Spleen (tissue), 11 donors: ENCODE measurements around the gene PITPNM1. TPM values are rescaled to one million over a fixed set of nuclear protein-coding genes. Genes with fewer than 3 reads are reported as not detected.

Experiments
- DNase-seq: peaks from one replicate; pipeline ENCODE4 v3.0.0-alpha.2; 2020
- H3K27ac ChIP-seq, 8 donors: fragments of 200-600 bp; sonication (generic) in 7 of 8; 1 replicate in 4 of 8; 2 replicates in 4 of 8; pipeline versions ENCODE4 v1.5.0 to v1.8.0; 2016 to 2021; ENCODE audit warnings: inconsistent platforms in 4 of 8, mild to moderate bottlenecking in 4 of 8, moderate library complexity in 1 of 8
- H3K27me3 ChIP-seq, 7 donors: fragments of 200-600 bp; sonication (generic) in 6 of 7; replicated peaks in 1 of 7; 1 replicate in 4 of 7; 2 replicates in 3 of 7; pipeline versions ENCODE4 v1.5.0 to v1.8.0; 2016 to 2021; ENCODE audit warnings: inconsistent platforms in 3 of 7, mild to moderate bottlenecking in 1 of 7
- H3K36me3 ChIP-seq, 6 donors: fragments of 200-600 bp; sonication (generic) in 5 of 6; 1 replicate in 4 of 6; 2 replicates in 2 of 6; pipeline versions ENCODE4 v1.5.0 to v1.8.0; 2016 to 2021; ENCODE audit warnings: inconsistent platforms in 2 of 6
- H3K4me1 ChIP-seq, 6 donors: fragments of 200-600 bp; sonication (generic) in 5 of 6; 1 replicate in 3 of 6; 2 replicates in 3 of 6; pipeline versions ENCODE4 v1.5.0 to v1.8.0; 2016 to 2021; ENCODE audit warnings: inconsistent platforms in 3 of 6
- H3K4me3 ChIP-seq, 8 donors: fragments of 200-600 bp; sonication (generic) in 7 of 8; 1 replicate in 4 of 8; 2 replicates in 4 of 8; pipeline versions ENCODE4 v1.5.0 to v1.8.0; 2016 to 2021; ENCODE audit warnings: inconsistent platforms in 4 of 8, mild to moderate bottlenecking in 4 of 8, moderate library complexity in 2 of 8
- H3K9me3 ChIP-seq, 8 donors: fragments of 200-600 bp; sonication (generic) in 7 of 8; 1 replicate in 4 of 8; 2 replicates in 4 of 8; pipeline versions ENCODE4 v1.5.0 to v1.8.0; 2016 to 2021; ENCODE audit warnings: inconsistent platforms in 4 of 8
- POLR2A ChIP-seq, 3 donors: fragments of 450-650 bp; IDR thresholded peaks; one replicate each; pipeline ENCODE4 v1.5.1; 2017; ENCODE audit warnings: antibody characterized with exemption in 3 of 3, mild to moderate bottlenecking in 1 of 3
- POLR2AphosphoS5 ChIP-seq, 3 donors: sonication (generic); formaldehyde crosslinking; IDR thresholded peaks; one replicate each; pipeline ENCODE4 v1.5.1; 2017; ENCODE audit warnings: antibody characterized with exemption in 3 of 3
- WGBS, 5 donors: extraction: QIAGEN DNeasy Blood & Tissue Kit in 3 of 5; methylation state at CpG; one replicate each; pipeline versions ENCODE4 v1.1.5 to v1.1.7; 2013 to 2018; 5-methylcytosine and 5-hydroxymethylcytosine counted together
- intact Hi-C: fragments of 100-400 bp; cut with DNase I; formaldehyde crosslinking; loops from one replicate; pipeline ENCODE4 v1.15.0; 2023; ENCODE audit warnings: low total_unique reads
- polyA plus RNA-seq, 3 donors: library from polyadenylated mRNA; stranded (reverse); fragments of 200-250 nt; gene quantifications; one replicate each; pipeline ENCODE4 v1.2.1, GENCODE V29; 2013
- total RNA-seq, 7 donors: library from RNA; depleted of rRNA in 3 of 7; stranded (reverse); fragments of >200 nt in 3 of 7; fragmentation: NEBNext Ultra II Directional in 4 of 7; extraction: Animal tissue kit (Norgen Biotek cat#: 25700) in 4 of 7; gene quantifications; one replicate each; pipeline versions ENCODE4 v1.1.0 to v1.2.1, GENCODE V29; 2016 to 2021
- TF ChIP-seq, protein P1 (sequence below), 11 experiments: fragments of 200-600 bp in 7 of 11; fragments of 450-650 bp in 4 of 11; sonication (generic) in 4 of 11; IDR thresholded peaks in 8 of 11; conservative IDR thresholded peaks in 3 of 11; 1 replicate in 7 of 11; 2 replicates in 4 of 11; pipeline versions ENCODE4 v1.4.0 to v1.8.0; 2016 to 2021; ENCODE audit warnings: antibody characterized with exemption in 11 of 11, inconsistent platforms in 4 of 11, mild to moderate bottlenecking in 1 of 11
- donor health status: healthy with polysubstance abuse.
- donor health status: DM: no; HTN: no; CAD: no; lungs with moderate emphysema.
- donor health status: DM: no; HTN: no; CAD: no.
- donor health status: Bipolar disorder and iron deficiency.
- donor health status: healthy.
- donor health status: DM: no; HTN: no; CAD: no.
- donor health status: DM: yes; HTN: yes; CAD: no.

Gene PITPNM1
- total and polyA plus RNA-seq, 10 donors: 17.8 to 86.9 (median 64.9) TPM

DNA sequence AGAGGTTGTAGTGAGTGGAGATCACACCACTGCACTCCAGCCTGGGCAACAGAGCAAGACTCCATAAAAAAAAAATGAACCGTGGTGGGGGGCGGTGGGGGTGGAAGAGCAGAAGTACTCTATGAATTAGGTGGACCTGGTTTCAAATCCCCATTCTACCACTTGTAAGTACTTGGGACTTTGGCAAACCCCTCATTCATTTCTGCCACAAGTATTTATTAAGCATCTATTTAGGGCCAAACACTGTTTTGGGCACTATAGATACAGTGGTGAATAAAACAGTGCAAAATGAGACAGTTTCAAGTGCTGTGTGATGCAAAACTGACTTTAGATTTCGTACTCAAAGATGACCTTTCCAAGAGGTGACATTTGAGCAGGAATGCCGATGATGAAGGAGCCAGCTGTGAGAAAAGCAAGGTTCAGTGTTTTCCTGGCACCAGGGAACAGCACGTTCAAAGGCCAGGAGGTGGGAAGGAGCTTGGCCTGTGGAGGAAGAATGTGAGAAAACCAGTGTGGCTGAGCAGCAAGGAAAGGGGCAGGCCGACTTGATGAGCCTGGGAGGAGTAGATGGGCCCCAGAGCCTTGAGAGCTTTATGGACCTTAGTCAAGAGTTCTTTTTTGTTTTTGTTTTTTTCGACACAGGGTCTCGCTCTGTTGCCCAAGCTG is 34.7 kb downstream of the PITPNM1 start:
- Histone ChIP-seq H3K27ac (no peak overlapping the region), H3K4me1 (peaks cover 12 to 48% (median 42%) of the 10 kb centered on the region in 6 donors), H3K27me3 (no peaks in the 10 kb centered on the region), H3K36me3 (peaks cover 0 to 11% (median 0%) of the 10 kb centered on the region in 6 donors), H3K4me3 (no peak overlapping the region), H3K9me3 (no peaks in the 10 kb centered on the region)
- DNase-seq: no peak
- TF ChIP-seq POLR2AphosphoS5 (IDR thresholded peaks at IDR 0.05) (no peak), POLR2A (IDR thresholded peaks at IDR 0.05) (no peak)
- TF ChIP-seq, protein P1, sequence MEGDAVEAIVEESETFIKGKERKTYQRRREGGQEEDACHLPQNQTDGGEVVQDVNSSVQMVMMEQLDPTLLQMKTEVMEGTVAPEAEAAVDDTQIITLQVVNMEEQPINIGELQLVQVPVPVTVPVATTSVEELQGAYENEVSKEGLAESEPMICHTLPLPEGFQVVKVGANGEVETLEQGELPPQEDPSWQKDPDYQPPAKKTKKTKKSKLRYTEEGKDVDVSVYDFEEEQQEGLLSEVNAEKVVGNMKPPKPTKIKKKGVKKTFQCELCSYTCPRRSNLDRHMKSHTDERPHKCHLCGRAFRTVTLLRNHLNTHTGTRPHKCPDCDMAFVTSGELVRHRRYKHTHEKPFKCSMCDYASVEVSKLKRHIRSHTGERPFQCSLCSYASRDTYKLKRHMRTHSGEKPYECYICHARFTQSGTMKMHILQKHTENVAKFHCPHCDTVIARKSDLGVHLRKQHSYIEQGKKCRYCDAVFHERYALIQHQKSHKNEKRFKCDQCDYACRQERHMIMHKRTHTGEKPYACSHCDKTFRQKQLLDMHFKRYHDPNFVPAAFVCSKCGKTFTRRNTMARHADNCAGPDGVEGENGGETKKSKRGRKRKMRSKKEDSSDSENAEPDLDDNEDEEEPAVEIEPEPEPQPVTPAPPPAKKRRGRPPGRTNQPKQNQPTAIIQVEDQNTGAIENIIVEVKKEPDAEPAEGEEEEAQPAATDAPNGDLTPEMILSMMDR (IDR thresholded peaks at IDR 0.05 in 8 of 11, conservative IDR thresholded peaks at IDR 0.05 in 3 of 11): no peak
- intact Hi-C loops: no loop called here
- WGBS, 5 donors: 76 to 86% (median 76%) methylated on average over 8 of the region's 8 CpGs

DNA sequence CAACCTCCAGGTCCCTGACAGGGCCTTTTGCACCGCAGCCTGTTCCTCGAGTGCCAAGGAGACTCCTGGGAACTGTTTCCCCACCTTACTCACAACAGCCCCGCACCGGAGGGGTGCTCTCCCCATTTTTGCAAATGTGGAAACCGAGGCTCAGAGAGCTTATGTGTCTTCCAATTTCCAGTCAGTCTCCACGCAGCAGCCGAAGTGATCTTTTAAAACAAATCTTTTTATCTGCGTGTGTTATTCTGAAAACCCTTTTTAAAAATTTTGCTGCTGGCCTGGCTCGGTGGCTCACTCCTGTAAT is 35.7 kb downstream of the PITPNM1 start:
- peak overlapping the region; percentile 71 to 98 (median 92) for H3K27ac ChIP-seq
- peaks cover 0 to 11% (median 0%) of the 10 kb centered on the region in 6 donors for H3K36me3 ChIP-seq
- TF ChIP-seq, protein P1 (IDR thresholded peaks at IDR 0.05 in 8 of 11, conservative IDR thresholded peaks at IDR 0.05 in 3 of 11): peak in 2 of 11 experiments; percentile 4 to 29
- no peak for TF ChIP-seq POLR2AphosphoS5 (IDR thresholded peaks at IDR 0.05)
- no peak for TF ChIP-seq POLR2A (IDR thresholded peaks at IDR 0.05)
- intact Hi-C loops: no loop called here
- H3K27me3 ChIP-seq: no peaks in the 10 kb centered on the region
- no peak for DNase-seq
- no peaks in the 10 kb centered on the region for H3K9me3 ChIP-seq
- WGBS, 5 donors: 16 to 24% (median 20%) methylated on average over 9 of the region's 9 CpGs
- H3K4me3 ChIP-seq: peak overlapping the region; percentile 94 to 99 (median 95)
- peaks cover 17 to 56% (median 49%) of the 10 kb centered on the region in 6 donors for H3K4me1 ChIP-seq

DNA sequence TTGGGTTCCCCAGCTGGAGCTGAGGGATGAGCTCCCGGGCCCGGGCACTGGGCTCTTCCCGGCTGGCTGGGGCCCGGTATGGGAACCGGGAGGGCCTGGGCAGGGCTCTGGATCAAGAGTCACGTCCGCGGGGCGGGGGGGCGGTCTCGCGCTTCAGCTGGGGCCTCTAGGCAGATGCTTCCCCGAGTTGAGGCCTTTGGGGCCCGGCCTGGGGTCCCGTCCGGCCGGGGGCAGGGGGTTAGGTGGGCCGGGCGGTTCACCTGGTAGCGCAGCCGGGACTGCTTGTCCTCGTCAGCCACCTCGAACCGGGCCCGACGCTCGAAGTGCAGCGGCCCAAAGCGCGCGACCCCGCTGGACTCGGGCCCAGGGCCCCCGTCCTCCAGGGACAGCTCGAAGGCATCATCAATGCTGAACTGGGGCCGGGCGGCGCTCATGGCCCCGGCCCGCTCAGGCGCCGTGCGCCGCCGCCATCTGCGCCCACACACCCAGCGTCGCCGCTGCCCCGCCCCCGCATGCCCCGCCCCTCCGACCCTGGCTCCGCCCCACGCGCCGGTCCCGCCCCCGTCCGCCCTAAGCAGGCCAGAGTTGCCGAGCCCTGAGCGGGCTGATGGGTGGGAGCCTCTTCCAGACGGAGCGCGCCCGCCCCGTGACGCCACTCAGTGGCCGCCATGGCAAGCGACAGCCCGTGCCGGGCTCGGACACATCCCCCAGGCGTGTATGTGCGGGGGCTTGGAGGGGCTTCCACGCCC is 36.2 kb downstream of the PITPNM1 start, which contains the start of gene TMEM134:
Gene TMEM134, minus strand, starts transcription at position 493 of the 749 bp plus-strand sequence. Its CDS starts 59 bp downstream, at position 434.
- 0 to 1% (median 0%) methylated on average over 26 to 76 of the region's 76 CpGs for WGBS, 5 donors
- no peaks in the 10 kb centered on the region for H3K9me3 ChIP-seq
- no peaks in the 10 kb centered on the region for H3K27me3 ChIP-seq
- H3K36me3 ChIP-seq: peaks cover 0 to 11% (median 0%) of the 10 kb centered on the region in 6 donors
- H3K27ac ChIP-seq: peak within 1 kb of the TSS; percentile 71 to 98 (median 92)
- TF ChIP-seq, protein P1 (IDR thresholded peaks at IDR 0.05 in 8 of 11, conservative IDR thresholded peaks at IDR 0.05 in 3 of 11): peak in 10 of 11 experiments; percentile 19 to 73 (median 64)
- TF ChIP-seq POLR2AphosphoS5 (IDR thresholded peaks at IDR 0.05): peak; percentile 93 to 96 (median 96)
- TF ChIP-seq POLR2A (IDR thresholded peaks at IDR 0.05): peak in 1 of 3 donors; percentile 54
- peak within 1 kb of the TSS; percentile 94 to 99 (median 95) for H3K4me3 ChIP-seq
- peaks cover 22 to 62% (median 55%) of the 10 kb centered on the region in 6 donors for H3K4me1 ChIP-seq
- intact Hi-C loops: no loop called here
- peak; percentile 99 for DNase-seq

DNA sequence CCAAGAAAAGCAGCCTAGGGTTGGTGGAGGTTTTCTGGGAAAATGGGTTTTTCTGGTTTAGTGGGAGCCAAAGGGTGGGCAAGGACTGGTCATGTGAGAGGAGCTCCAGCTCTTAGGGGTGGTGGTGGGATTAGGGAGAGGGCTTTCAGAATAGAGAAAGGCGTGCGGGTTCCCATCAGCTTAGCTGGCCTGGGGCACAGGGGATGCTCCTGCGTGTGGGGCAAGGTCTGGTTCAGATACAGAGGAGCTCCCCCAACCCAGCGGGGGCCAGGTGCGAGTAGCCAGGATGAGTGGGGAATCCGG is 36.8 kb downstream of the PITPNM1 start:
- H3K4me1 ChIP-seq: peaks cover 27 to 67% (median 59%) of the 10 kb centered on the region in 6 donors
- DNase-seq: no peak
- WGBS, 5 donors: 3 to 8% (median 4%) methylated on average over 5 to 6 of the region's 6 CpGs
- TF ChIP-seq POLR2A (IDR thresholded peaks at IDR 0.05): no peak
- TF ChIP-seq POLR2AphosphoS5 (IDR thresholded peaks at IDR 0.05): no peak
- TF ChIP-seq, protein P1 (IDR thresholded peaks at IDR 0.05 in 8 of 11, conservative IDR thresholded peaks at IDR 0.05 in 3 of 11): no peak
- H3K4me3 ChIP-seq: peak overlapping the region; percentile 94 to 99 (median 95)
- intact Hi-C loops: no loop called here
- no peaks in the 10 kb centered on the region for H3K9me3 ChIP-seq
- peak overlapping the region; percentile 71 to 98 (median 92) for H3K27ac ChIP-seq
- H3K27me3 ChIP-seq: no peaks in the 10 kb centered on the region
- H3K36me3 ChIP-seq: peaks cover 0 to 11% (median 0%) of the 10 kb centered on the region in 6 donors
